HG02763 (cell line): Measurements from ENCODE around the gene PRRC1.

Experiments used
- ATAC-seq: cut with Tn5 transposase; IDR thresholded peaks from one replicate; pipeline ENCODE4 v1.9.1; 2021; ENCODE audit warnings: mild to moderate bottlenecking, moderate library complexity; ENCODE audit not compliant: unreplicated experiment

PRRC1 gene

DNA sequence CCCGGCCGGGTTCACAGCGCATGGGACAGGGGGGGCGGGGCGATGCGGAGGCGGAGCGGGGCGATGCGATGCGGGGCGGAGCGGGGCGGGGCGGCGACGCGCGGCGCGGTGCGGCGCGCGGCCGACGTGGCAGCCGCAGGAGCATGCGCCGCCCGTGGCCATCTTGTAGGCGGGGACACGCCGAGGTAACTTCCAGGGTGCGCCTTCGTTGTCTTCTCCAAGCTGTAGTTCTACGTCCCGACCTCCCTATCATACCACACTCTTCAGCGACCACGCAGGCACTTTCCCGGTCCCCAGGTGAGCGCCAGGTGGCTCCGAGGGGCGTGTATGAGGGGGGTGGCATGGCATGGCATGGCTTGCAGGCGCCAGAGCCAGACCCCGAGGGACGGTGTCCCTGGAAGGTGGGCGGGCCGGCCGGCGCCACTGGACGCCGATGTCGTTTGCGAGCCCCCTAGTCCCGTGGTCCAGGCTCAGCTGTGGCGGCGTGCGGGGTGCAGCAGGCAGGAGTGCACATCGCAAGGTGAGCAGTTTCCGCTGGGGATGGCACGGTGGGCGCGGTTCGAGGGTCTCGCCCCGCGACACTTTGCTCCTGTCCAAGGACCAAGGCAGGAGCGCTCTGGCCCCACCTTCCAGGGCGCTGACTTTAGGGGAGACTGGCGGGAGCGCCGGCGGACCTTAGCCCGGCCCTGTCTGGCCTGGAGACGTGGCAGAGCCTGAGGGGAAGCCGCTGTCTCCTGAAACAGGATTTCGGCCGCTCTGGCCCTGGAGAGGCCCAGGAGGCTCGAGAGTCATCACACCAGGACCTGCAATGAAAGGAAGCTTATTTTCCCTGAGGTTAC lies at the start of gene PRRC1:
Gene PRRC1, plus strand, starts transcription at position 161 of the 839 bp plus-strand sequence. CDS start 5,840 bp downstream, outside the sequence.
- ATAC-seq = peak; percentile 88

DNA sequence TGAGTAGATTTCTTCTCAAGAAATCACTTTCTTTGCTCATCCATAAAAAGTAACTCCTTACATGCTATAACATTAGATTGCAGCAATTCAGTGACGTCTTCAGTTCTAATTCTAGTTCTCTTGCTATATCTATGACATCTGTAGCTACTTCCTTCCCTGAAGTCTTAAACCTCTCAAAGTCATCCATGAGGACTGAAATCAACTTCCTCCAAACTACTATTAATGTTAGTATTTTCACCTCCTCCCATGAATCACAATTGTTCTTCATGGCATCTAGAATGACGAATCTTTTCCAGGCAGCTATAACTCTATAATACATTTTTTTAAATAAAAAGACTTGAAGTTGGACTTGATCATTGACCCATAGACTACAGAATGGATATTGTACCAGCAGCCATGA lies 46.2 kb upstream of the PRRC1 start:
- no peak for ATAC-seq

DNA sequence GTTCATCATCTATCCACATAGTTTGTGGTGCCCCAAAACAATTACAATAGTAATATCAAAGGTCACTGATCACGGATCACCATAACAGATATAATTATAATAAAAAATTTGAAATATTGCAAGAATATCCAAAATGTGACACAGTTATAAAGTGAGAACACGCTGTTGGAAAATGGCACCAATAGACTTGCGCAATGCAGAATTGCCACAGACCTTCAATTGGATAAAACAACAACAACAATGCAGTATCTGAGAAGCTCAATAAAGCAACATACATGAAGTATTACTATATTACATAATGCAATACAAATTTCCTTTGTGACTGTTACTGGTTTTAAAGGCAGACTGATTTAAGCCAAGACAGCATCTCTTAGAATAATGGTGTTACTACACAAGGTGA lies 44.7 kb upstream of the PRRC1 start:
- ATAC-seq = no peak

DNA sequence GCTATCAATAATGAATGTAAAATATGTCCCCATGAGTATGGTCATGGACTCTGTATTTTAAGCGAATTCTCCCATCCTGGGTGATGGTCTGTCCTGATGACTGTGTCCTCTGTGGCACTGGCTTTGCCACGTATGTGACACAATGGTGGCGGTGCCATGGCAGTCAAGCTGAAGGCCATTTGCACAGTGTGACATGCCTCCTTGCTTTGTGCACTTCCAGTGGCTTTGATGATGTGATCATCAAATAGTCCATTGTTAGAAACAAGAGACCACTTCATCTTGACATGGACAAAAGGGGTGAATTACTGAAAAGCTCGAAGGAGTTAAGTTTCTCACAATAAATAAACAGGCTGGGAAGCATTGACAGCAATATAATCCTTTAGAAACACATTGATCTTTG lies 31.0 kb upstream of the PRRC1 start:
- ATAC-seq = no peak

- no peak for ATAC-seq
Measured at GRCh38 chr5:127492854-127493738, 24.3 kb upstream of the PRRC1 start.

DNA sequence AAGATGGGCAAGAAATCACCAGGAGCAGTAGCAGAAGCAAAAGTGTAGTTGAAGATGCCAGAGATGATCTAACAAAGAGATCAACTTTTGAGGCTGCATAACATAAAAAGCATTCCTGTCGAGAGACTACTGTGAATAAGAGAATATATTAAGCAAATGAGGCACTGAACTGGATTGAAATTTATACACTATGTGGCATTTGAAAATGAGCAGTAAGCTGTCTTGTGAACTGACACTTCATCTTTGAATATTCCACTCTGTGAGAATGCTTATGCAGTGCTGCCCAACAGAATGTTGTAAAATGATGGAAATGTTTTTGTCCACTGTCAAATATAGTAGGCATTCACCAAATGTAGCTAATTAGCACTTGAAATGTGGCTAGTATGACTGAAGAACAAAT lies 18.9 kb upstream of the PRRC1 start:
- ATAC-seq = no peak

GRCh38 chr5:127505905-127506304 lies 11.5 kb upstream of the PRRC1 start:
- ATAC-seq = no peak

GRCh38 chr5:127506616-127507015 lies 10.8 kb upstream of the PRRC1 start:
- ATAC-seq = no peak

GRCh38 chr5:127508644-127509373 lies 8.6 kb upstream of the PRRC1 start:
- ATAC-seq = no peak

- ATAC-seq = no peak
Measured at GRCh38 chr5:127513408-127513970, 4.0 kb upstream of the PRRC1 start.

- ATAC-seq = no peak
Measured at GRCh38 chr5:127514816-127515215, 2.6 kb upstream of the PRRC1 start.

DNA sequence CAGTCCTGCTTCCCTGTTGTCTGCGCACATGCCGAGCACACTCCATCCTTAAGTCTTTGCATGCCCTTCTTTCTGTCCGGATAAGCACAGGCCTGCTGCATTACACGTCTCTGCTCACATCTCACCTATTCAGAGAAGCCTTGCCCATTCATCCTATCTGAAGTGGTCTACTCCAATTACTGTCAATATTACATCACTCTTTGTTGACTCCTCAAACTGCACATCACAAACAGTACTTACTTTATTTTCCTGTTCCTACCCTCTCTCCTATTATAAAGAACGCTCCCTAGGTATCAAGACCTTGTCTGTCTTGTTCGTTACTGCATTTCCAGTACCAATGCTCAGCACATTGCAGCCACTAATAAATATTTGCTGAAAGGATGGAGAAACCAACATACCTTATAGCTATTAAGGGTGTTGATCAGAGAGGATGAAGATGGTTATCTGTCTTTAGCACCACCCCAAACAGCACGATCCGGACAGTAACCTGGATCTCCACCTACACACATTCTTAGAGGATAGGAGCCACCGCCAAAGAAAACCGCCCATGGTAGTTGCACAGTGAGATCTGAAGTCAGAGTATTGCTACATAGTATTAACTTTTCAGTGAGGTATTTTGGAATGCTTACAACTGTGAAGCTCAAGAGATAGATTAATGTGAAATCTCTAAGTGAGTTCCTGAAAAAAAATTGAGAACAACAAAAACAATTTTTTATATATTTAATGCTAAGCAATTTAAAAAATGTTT lies 1.6 kb upstream of the PRRC1 start:
- no peak for ATAC-seq

- peak; percentile 21 for ATAC-seq
Measured at GRCh38 chr5:127517110-127517479, 345 bp upstream of the PRRC1 start.

DNA sequence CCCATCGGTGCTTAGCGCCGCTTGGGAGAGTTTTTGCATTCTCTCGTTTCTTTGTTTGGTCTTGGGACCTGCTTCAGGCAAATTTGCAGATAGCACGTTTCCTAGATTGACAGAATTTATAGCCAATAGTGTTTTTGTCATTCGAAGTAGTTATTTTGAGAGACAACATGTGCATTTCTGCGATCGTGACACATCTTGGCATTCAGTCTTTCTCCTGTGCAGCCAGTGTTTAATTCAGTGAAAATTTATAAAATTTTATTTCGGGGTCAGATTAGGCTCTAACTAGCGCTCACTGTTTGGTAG lies 830 bp downstream of the PRRC1 start:
- peak; percentile 20 for ATAC-seq

GRCh38 chr5:127519527-127519926 lies 2.1 kb downstream of the PRRC1 start:
- ATAC-seq = no peak

DNA sequence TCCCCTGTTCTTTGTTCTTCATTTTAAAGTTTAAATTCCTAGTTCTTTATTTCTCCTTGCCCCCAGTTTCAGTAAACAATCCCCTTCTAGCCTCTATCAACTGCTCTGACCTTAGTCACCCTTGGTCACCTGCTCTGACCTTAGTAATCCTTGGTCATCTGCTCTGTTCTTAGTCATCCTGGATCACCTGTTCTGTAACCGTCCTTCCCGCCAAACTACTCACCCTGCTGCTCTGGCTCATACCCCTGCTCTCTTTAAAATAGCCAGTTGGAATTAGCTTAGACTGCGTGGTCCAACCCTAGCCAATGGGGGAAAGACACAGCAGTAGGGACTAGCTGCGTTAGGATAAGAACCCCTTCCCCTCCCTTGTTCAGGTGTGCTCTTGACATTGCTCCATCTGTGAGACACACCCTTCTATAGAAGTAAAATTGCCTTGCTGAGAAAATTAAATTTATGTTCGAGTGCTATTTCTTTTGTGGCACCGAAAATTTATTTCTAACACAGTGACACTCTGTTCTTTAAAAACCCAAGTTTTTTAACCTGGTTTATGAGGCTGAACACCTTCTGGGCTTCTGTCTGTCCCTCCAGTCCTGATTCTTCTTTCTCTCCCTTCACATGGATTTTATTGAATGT lies 3.8 kb downstream of the PRRC1 start:
- no peak for ATAC-seq

DNA sequence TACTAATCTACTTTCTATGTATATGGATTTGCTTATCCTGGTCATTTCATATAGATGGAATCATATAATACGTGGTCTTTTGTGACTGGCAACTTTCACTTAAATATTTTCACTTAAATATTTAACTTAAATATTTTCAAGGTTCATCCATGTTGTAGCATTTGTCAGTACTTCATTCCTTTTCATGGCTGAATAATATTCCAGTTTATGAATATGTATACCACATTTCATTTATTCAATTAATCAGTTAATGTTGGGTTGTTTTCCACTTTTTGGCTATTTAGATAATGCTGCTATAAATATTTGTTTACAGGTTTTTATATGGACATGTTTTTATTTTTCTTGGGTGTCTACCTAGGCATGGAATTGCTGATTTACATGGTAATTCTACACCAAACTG lies 7.7 kb downstream of the PRRC1 start:
- no peak for ATAC-seq

- ATAC-seq = no peak
Measured at GRCh38 chr5:127529904-127530682, 12.7 kb downstream of the PRRC1 start.

- ATAC-seq = no peak
Measured at GRCh38 chr5:127536687-127537086, 19.2 kb downstream of the PRRC1 start.
